ENCODE measurements around the gene UBTD1.

The UBTD1 gene

GRCh38 chr10:97485647-97486281, 13.0 kb upstream of the UBTD1 start:
- Histone ChIP-seq H3K4me3 (ENCODE audit: low read depth, low read length) (no peak overlapping the region), H3K4me1 (ENCODE audit: control insufficient read depth in 1 of 2, insufficient read depth in 2 of 2, low read length in 2 of 2) (no peaks in the 10 kb centered on the region), H3K18ac (ENCODE audit: low read length) (no peak overlapping the region), H4K12ac (ENCODE audit: low read depth, low read length) (no peak overlapping the region), H3K79me1 (ENCODE audit: low read length) (no peaks in the 10 kb centered on the region), H3K27ac (ENCODE audit: low read depth, low read length) (no peak overlapping the region), H3K27me3 (ENCODE audit: insufficient read depth, low read length) (no peaks in the 10 kb centered on the region), H3K4me2 (ENCODE audit: low read length) (no peak overlapping the region), H3K4ac (ENCODE audit: low read depth, low read length) (peak overlapping the region; percentile 79), H2BK5ac (ENCODE audit: low read depth, low read length, poor library complexity) (no peak overlapping the region), H2BK12ac (ENCODE audit: low read length) (no peak overlapping the region), H3K14ac (ENCODE audit: low read length) (no peak overlapping the region), H3K36me3 (ENCODE audit: control insufficient read depth in 1 of 2, insufficient read depth in 2 of 2, low read length in 2 of 2) (peaks cover 4 to 9% of the 10 kb centered on the region in 2 experiments), H4K8ac (ENCODE audit: low read depth, low read length) (no peak overlapping the region), H3K79me2 (ENCODE audit: control insufficient read depth, insufficient read depth, low read length, poor library complexity) (peaks cover 2% of the 10 kb centered on the region), H4K91ac (ENCODE audit: low read depth, low read length) (no peak overlapping the region), H2BK120ac (ENCODE audit: insufficient read depth, low read length, poor library complexity) (no peak overlapping the region), H2AFZ (ENCODE audit: insufficient read depth, low read length, poor library complexity) (no peak overlapping the region), H2AK5ac (ENCODE audit: low read length) (no peak overlapping the region), H3K9ac (ENCODE audit: low read length) (no peak overlapping the region), H3K9me3 (ENCODE audit: insufficient read depth, low read depth, low read length) (no peaks in the 10 kb centered on the region), H3K23ac (ENCODE audit: low read length) (no peak overlapping the region)
- no peak for DNase-seq
- WGBS (ENCODE audit: extremely low coverage, insufficient coverage, insufficient read length), result no CpG with 5 or more reads among the region's 4 CpGs

GRCh38 chr10:97490592-97490991, 8.1 kb upstream of the UBTD1 start:
- no peaks in the 10 kb centered on the region for H3K27me3 ChIP-seq (ENCODE audit: insufficient read depth, low read length)
- no peak overlapping the region for H2BK12ac ChIP-seq (ENCODE audit: low read length)
- no peak overlapping the region for H3K23ac ChIP-seq (ENCODE audit: low read length)
- no peak overlapping the region for H2BK120ac ChIP-seq (ENCODE audit: insufficient read depth, low read length, poor library complexity)
- no peak overlapping the region for H3K9ac ChIP-seq (ENCODE audit: low read length)
- H3K14ac ChIP-seq (ENCODE audit: low read length), result no peak overlapping the region
- DNase-seq, result no peak
- no peaks in the 10 kb centered on the region for H3K79me1 ChIP-seq (ENCODE audit: low read length)
- no peak overlapping the region for H2AK5ac ChIP-seq (ENCODE audit: low read length)
- H3K79me2 ChIP-seq (ENCODE audit: control insufficient read depth, insufficient read depth, low read length, poor library complexity), result peaks cover 4% of the 10 kb centered on the region
- peaks cover 5 to 6% of the 10 kb centered on the region in 2 experiments for H3K4me1 ChIP-seq (ENCODE audit: control insufficient read depth in 1 of 2, insufficient read depth in 2 of 2, low read length in 2 of 2)
- no peak overlapping the region for H4K8ac ChIP-seq (ENCODE audit: low read depth, low read length)
- H3K4ac ChIP-seq (ENCODE audit: low read depth, low read length), result peak overlapping the region; percentile 36
- H4K12ac ChIP-seq (ENCODE audit: low read depth, low read length), result no peak overlapping the region
- H3K36me3 ChIP-seq (ENCODE audit: control insufficient read depth in 1 of 2, insufficient read depth in 2 of 2, low read length in 2 of 2), result peaks cover 7 to 8% of the 10 kb centered on the region in 2 experiments
- H3K27ac ChIP-seq (ENCODE audit: low read depth, low read length), result no peak overlapping the region
- no peaks in the 10 kb centered on the region for H3K9me3 ChIP-seq (ENCODE audit: insufficient read depth, low read depth, low read length)
- no peak overlapping the region for H2BK5ac ChIP-seq (ENCODE audit: low read depth, low read length, poor library complexity)
- no peak overlapping the region for H4K91ac ChIP-seq (ENCODE audit: low read depth, low read length)
- no peak overlapping the region for H2AFZ ChIP-seq (ENCODE audit: insufficient read depth, low read length, poor library complexity)
- no CpG with 5 or more reads among the region's 2 CpGs for WGBS (ENCODE audit: extremely low coverage, insufficient coverage, insufficient read length)
- no peak overlapping the region for H3K4me3 ChIP-seq (ENCODE audit: low read depth, low read length)
- no peak overlapping the region for H3K18ac ChIP-seq (ENCODE audit: low read length)
- no peak overlapping the region for H3K4me2 ChIP-seq (ENCODE audit: low read length)

DNA sequence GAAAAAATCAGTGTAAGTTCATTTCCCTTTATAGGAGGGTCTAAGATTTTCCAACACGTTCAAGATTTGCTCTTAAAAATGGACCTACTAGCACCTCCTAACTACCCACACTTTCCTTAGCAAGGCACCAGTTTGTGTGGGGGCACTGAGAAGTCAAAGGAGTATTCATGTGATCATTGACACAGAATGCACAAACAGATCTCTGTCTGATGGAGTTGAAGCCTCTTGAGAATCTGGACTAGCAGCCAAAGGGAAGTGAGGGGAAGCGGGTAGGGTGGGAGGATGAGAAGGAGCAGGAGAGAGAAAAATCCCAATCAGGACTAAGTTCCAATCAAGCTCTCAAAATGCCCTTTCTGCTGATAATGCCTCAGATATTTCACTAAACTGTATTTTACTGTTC, 4.6 kb upstream of the UBTD1 start:
- Histone ChIP-seq H3K9ac (ENCODE audit: low read length) (no peak overlapping the region), H3K36me3 (ENCODE audit: control insufficient read depth in 1 of 2, insufficient read depth in 2 of 2, low read length in 2 of 2) (peaks cover 4 to 9% of the 10 kb centered on the region in 2 experiments), H3K4me3 (ENCODE audit: low read depth, low read length) (no peak overlapping the region), H3K23ac (ENCODE audit: low read length) (no peak overlapping the region), H2BK12ac (ENCODE audit: low read length) (no peak overlapping the region), H3K79me2 (ENCODE audit: control insufficient read depth, insufficient read depth, low read length, poor library complexity) (peaks cover 13% of the 10 kb centered on the region), H3K4ac (ENCODE audit: low read depth, low read length) (peak overlapping the region; percentile 81), H3K9me3 (ENCODE audit: insufficient read depth, low read depth, low read length) (no peaks in the 10 kb centered on the region), H2AFZ (ENCODE audit: insufficient read depth, low read length, poor library complexity) (no peak overlapping the region), H2AK5ac (ENCODE audit: low read length) (no peak overlapping the region), H4K8ac (ENCODE audit: low read depth, low read length) (no peak overlapping the region), H3K27me3 (ENCODE audit: insufficient read depth, low read length) (no peaks in the 10 kb centered on the region), H4K12ac (ENCODE audit: low read depth, low read length) (no peak overlapping the region), H3K18ac (ENCODE audit: low read length) (no peak overlapping the region), H3K14ac (ENCODE audit: low read length) (no peak overlapping the region), H3K27ac (ENCODE audit: low read depth, low read length) (no peak overlapping the region), H2BK120ac (ENCODE audit: insufficient read depth, low read length, poor library complexity) (no peak overlapping the region), H2BK5ac (ENCODE audit: low read depth, low read length, poor library complexity) (no peak overlapping the region), H3K4me2 (ENCODE audit: low read length) (no peak overlapping the region), H4K91ac (ENCODE audit: low read depth, low read length) (no peak overlapping the region), H3K4me1 (ENCODE audit: control insufficient read depth in 1 of 2, insufficient read depth in 2 of 2, low read length in 2 of 2) (peaks cover 5 to 6% of the 10 kb centered on the region in 2 experiments), H3K79me1 (ENCODE audit: low read length) (peaks cover 9% of the 10 kb centered on the region)
- no peak for DNase-seq
- no CpG with 5 or more reads among the region's 2 CpGs for WGBS (ENCODE audit: extremely low coverage, insufficient coverage, insufficient read length)

DNA sequence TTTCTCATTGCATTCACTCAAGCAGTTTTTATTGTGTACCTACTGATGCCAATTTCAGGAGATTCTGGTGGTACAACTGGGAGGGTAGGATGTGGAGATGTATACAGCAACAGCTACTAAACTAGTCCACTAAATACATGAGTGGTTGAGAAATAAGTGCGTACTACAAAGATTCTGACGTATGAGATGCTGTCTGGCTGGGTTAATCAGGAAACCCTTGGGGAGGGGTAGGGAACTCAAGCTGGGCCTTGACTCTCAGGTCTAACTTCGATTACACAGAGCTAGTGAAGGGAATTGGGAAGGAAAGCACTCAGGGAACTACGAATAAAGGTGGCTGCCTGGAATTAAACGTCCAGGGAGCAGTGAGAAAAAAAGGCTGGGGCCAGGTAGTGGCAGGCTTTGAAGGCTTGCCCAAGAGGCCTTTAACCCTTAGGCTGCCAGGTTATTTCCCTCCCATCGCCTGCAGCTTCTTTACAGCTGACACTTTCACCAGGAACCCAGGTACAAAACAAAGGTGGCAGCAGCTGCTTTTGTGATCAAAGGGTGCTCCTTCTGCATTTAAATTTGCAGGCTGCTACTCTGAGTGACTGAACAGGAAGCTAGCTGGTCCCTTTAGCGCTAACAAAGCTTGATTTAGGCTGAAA, 3.7 kb upstream of the UBTD1 start:
- Histone ChIP-seq H3K4me2 (ENCODE audit: low read length) (peak overlapping the region; percentile 7), H4K91ac (ENCODE audit: low read depth, low read length) (no peak overlapping the region), H3K14ac (ENCODE audit: low read length) (no peak overlapping the region), H3K18ac (ENCODE audit: low read length) (no peak overlapping the region), H4K8ac (ENCODE audit: low read depth, low read length) (peak overlapping the region; percentile 29), H3K9ac (ENCODE audit: low read length) (no peak overlapping the region), H3K9me3 (ENCODE audit: insufficient read depth, low read depth, low read length) (no peaks in the 10 kb centered on the region), H2AK5ac (ENCODE audit: low read length) (no peak overlapping the region), H2BK120ac (ENCODE audit: insufficient read depth, low read length, poor library complexity) (no peak overlapping the region), H4K12ac (ENCODE audit: low read depth, low read length) (no peak overlapping the region), H3K4me1 (ENCODE audit: control insufficient read depth in 1 of 2, insufficient read depth in 2 of 2, low read length in 2 of 2) (peaks cover 8 to 9% of the 10 kb centered on the region in 2 experiments), H2AFZ (ENCODE audit: insufficient read depth, low read length, poor library complexity) (no peak overlapping the region), H3K27me3 (ENCODE audit: insufficient read depth, low read length) (peaks cover 6% of the 10 kb centered on the region), H2BK5ac (ENCODE audit: low read depth, low read length, poor library complexity) (no peak overlapping the region), H3K27ac (ENCODE audit: low read depth, low read length) (no peak overlapping the region), H3K79me1 (ENCODE audit: low read length) (peaks cover 14% of the 10 kb centered on the region), H3K36me3 (ENCODE audit: control insufficient read depth in 1 of 2, insufficient read depth in 2 of 2, low read length in 2 of 2) (peaks cover 4 to 9% of the 10 kb centered on the region in 2 experiments), H3K4me3 (ENCODE audit: low read depth, low read length) (no peak overlapping the region), H2BK12ac (ENCODE audit: low read length) (no peak overlapping the region), H3K79me2 (ENCODE audit: control insufficient read depth, insufficient read depth, low read length, poor library complexity) (peaks cover 17% of the 10 kb centered on the region), H3K4ac (ENCODE audit: low read depth, low read length) (peak overlapping the region; percentile 64), H3K23ac (ENCODE audit: low read length) (no peak overlapping the region)
- WGBS (ENCODE audit: extremely low coverage, insufficient coverage, insufficient read length), result no CpG with 5 or more reads among the region's 7 CpGs
- no peak for DNase-seq
